ENCODE data around the gene IPPK. TPM values are rescaled to one million over a fixed set of nuclear protein-coding genes. Genes with fewer than 3 reads are reported as not detected.

The IPPK gene, protein sequence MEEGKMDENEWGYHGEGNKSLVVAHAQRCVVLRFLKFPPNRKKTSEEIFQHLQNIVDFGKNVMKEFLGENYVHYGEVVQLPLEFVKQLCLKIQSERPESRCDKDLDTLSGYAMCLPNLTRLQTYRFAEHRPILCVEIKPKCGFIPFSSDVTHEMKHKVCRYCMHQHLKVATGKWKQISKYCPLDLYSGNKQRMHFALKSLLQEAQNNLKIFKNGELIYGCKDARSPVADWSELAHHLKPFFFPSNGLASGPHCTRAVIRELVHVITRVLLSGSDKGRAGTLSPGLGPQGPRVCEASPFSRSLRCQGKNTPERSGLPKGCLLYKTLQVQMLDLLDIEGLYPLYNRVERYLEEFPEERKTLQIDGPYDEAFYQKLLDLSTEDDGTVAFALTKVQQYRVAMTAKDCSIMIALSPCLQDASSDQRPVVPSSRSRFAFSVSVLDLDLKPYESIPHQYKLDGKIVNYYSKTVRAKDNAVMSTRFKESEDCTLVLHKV
- 10 to 100 TPM; 10.8 to 11.0 TPM for total RNA-seq

DNA sequence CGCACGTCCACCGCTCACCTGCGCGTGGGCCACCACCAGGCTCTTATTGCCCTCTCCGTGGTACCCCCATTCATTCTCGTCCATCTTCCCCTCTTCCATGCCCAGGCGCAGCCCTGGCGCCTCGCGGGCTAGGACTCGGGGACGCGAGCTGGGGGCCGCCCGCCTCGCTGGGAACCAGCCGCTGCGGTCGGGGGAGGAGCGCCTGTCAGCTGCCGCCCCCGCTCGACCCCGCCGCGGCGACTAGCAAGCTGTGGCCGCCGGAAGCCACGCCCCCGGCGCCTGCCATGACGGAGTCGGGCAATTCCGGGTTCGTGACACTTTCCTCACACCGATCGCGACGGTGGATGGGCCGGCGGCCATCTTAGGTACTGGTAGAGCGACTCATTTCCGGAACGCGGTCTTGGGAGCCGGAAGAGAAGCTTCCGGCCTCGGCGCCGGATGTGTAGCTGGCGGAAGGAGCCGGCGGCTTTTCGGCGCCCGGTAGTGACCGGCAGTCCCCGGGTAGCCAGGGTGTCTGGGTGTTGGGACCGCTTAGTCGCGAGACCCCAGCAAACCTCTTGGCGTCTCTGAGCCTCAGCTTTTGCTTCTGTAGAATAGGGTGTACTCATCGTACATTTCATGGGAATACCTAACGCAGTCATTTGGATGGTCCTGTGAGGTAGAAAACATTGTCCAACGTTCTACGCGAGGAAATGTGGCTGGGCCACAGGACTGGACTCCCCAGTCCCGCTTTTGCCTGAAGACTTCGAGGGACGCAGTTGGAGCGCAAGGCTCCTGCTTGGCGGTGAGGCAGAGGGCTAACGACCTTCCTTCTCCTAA, at the start of gene IPPK:
Gene IPPK, minus strand, starts transcription at position 242 of the 819 bp plus-strand sequence. Its CDS starts 143 bp downstream, at position 99.
- ChIA-PET POLR2A (interaction anchor here (1.1 to 1.7 kb wide), 4 partner anchors 94 to 896 kb away, joined by 3 to 15 read pairs (median 7); partner anchors contain the start of genes BICD2, CENPP and NOL8), CTCF (interaction anchor here (0.7 to 1.8 kb wide), 9 partner anchors 37 to 532 kb away, joined by 3 to 10 read pairs (median 4); partner anchors contain the start of gene BICD2)
- peaks cover 35% of the 10 kb centered on the region for H3K4me1 Mint-ChIP-seq (ENCODE audit: low read depth)
- H3K4me3 Mint-ChIP-seq = peak within 1 kb of the TSS; percentile 95
- peaks cover 6% of the 10 kb centered on the region for H3K36me3 Mint-ChIP-seq
- DNase-seq = peak; percentile 99
- no peaks in the 10 kb centered on the region for H3K27me3 Mint-ChIP-seq
- intact Hi-C loops (cut with micrococcal nuclease) = loop anchor here (1.0 to 5.0 kb wide), 6 partner anchors 37 to 555 kb away; partner anchors contain the start of genes CENPP, NOL8, SPTLC1 and ZNF484
- H3K27ac Mint-ChIP-seq = peak within 1 kb of the TSS; percentile 85
- no peaks in the 10 kb centered on the region for H3K9me3 Mint-ChIP-seq

DNA sequence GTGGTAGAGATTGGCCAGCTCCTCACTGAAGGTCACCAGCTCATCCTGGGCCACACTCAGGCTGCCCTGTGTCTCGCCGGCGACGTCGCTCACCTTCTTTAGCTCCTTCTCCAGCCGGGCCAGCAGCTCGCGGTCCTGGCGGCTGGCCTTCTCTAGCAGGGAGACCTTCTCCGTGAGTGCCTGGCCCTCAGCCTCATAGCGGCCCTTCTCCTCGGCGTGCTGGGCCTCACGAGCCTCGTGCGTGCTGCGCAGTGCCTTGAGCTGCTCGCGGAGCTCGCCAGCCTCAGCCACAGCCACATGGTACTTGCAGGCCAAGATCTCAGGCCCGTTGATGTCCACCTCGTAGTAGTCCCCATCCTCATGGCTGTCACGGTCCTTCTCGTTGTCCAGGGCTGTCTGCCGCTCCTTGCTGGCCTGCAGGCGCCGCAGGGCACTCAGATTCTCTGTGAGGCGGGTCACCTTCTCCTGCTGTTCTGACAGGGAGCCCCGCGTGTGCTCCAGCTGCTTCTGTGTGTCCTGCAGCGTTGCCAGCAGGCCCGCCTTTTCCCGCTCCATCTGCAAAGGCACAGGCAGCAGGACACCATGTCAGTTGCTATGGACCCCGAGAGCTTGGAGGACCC, 49.2 kb upstream of the IPPK start:
- intact Hi-C loops (cut with micrococcal nuclease) = no loop called here
- Mint-ChIP-seq H3K9me3 (no peaks in the 10 kb centered on the region), H3K36me3 (peaks cover 29% of the 10 kb centered on the region), H3K27me3 (no peaks in the 10 kb centered on the region), H3K4me1 (ENCODE audit: low read depth) (peaks cover 2% of the 10 kb centered on the region), H3K4me3 (no peak overlapping the region), H3K27ac (no peak overlapping the region)
- ChIA-PET POLR2A (no interaction called here), CTCF (interaction anchor here (2.2 to 9.0 kb wide), 3 partner anchors 8 to 72 kb away, joined by 6 to 111 read pairs (median 9); no protein-coding TSS in a partner anchor)
- DNase-seq = no peak

DNA sequence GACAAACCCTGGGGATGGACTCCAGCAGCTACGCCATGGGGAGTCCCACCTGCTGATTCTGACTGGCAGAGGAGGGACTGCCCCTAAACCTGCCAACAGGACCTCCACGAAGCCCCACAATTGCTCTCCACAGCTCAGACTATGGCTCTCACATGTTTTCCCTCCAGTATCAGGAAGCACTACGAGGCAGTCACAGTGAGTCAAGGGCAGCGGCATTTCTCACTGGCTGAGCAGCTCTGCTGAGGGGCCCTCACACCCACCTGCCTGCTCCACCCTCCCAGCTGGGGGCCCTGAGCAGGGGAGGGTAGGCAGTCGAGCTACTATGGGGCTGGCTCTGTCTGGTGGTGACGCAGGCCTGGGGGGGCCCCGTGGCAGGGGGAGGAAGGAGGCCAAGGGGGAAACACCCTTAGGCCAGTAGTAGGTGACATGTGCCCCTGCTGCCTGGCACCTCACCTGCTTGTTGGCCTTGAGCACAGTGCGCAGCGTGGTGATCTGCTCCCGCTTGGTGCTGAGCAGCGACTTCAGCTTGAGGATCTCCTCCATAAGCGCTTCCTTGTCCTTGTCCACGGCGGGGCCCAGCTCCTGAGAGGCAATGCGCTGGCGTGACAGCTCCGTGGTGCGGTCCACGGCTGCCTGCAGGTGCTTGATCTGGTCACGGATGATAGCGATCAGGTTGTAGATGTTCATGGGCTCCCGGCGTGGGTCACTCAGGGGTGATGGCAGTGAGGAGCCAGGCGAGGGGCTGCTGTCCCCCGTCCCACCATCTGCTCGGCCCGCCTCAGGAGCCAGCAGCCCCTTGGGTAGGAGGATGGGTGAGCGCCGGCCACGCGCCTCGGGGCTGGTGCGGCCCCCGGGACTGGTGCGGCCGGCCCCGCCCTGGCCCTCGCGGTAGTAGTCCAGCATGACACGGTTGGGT, 48.4 kb upstream of the IPPK start:
- Mint-ChIP-seq H3K4me1 (ENCODE audit: low read depth) (peaks cover 2% of the 10 kb centered on the region), H3K4me3 (no peak overlapping the region), H3K27ac (no peak overlapping the region), H3K9me3 (no peaks in the 10 kb centered on the region), H3K27me3 (no peaks in the 10 kb centered on the region), H3K36me3 (peaks cover 29% of the 10 kb centered on the region)
- intact Hi-C loops (cut with micrococcal nuclease) = no loop called here
- ChIA-PET POLR2A (interaction anchor here (1.9 kb wide), 1 partner anchor 45 kb away, joined by 5 read pairs; no protein-coding TSS in a partner anchor), CTCF (interaction anchor here (0.6 to 9.0 kb wide), 11 partner anchors 8 to 73 kb away, joined by 3 to 111 read pairs (median 5); no protein-coding TSS in a partner anchor)
- DNase-seq = no peak

DNA sequence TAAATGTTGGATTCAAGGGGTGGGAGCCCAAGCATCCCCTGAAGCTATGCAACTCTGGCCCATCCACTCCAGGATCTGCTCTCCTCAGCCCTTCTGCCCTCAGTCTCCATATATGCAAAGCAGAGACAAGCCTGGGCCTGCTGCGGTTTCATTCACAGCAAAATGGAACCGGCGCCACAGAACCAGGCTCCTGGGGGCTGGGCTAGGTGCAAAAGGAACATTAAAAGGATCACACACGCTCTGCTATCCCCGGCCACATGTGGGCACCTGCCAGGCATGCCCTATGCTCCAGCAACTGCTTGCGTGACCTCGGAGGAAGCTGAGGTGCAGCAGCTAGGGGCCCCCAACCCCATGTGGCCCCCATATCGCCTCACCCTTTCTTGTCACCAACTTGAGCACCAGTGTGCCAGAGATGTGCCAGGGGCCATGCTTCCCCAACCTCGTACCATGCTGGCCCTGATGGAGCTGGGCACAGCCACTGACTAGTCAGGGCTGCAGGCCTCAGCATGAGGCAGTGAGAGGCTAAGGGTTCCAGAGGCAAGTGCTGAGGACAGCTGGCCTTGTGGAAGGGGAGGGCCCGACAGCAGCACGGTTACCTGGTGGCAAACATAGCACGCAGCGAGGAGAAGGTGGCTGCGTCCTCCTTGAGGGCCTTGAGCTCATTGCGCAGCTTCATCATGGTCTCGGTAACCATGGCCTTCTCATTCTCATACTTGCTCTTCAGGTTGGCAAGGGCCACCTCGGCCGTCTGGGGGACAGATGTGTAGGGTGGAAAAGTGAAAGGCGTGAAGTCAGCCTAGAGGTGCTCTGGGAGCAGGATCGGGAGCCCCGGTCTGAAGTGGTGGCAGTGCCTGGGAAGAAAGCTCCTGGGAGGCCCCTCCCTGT, 47.5 kb upstream of the IPPK start:
- H3K9me3 Mint-ChIP-seq = no peaks in the 10 kb centered on the region
- H3K27me3 Mint-ChIP-seq = no peaks in the 10 kb centered on the region
- peaks cover 33% of the 10 kb centered on the region for H3K36me3 Mint-ChIP-seq
- H3K4me1 Mint-ChIP-seq (ENCODE audit: low read depth) = peaks cover 8% of the 10 kb centered on the region
- H3K27ac Mint-ChIP-seq = no peak overlapping the region
- DNase-seq = no peak
- intact Hi-C loops (cut with micrococcal nuclease) = loop anchor here (2.0 kb wide), 1 partner anchor 47 kb away; the partner anchor contains the start of gene BICD2
- ChIA-PET CTCF (interaction anchor here (0.6 to 9.0 kb wide), 15 partner anchors 8 to 74 kb away, joined by 3 to 111 read pairs (median 4); no protein-coding TSS in a partner anchor), POLR2A (interaction anchor here (1.9 kb wide), 1 partner anchor 46 kb away, joined by 5 read pairs; no protein-coding TSS in a partner anchor)
- H3K4me3 Mint-ChIP-seq = no peak overlapping the region

DNA sequence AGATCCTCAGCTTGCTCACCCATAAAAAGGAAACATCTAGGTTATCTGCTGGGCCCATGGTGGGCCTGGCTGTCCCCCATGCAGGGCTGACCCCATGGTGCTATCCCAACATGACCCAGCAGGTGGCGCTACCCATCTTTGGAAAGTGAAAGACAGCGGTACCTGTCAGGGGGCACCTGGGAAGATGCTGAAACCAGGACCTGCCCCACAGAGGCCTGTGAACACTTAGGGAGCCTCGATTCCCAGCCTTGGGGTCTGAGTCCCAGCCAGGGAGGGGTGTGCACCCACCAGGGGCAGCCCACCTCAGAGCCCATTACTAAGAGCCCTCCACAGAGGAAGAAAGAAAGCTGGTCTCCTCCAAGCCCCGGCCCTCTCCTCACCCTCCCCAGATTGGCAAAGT, 46.6 kb upstream of the IPPK start:
- CTCF ChIA-PET = interaction anchor here (0.7 to 9.0 kb wide), 13 partner anchors 9 to 92 kb away, joined by 3 to 111 read pairs (median 4); partner anchors contain the start of gene BICD2
- POLR2A ChIA-PET = no interaction called here
- Mint-ChIP-seq H3K4me1 (ENCODE audit: low read depth) (peaks cover 15% of the 10 kb centered on the region), H3K27ac (no peak overlapping the region), H3K9me3 (no peaks in the 10 kb centered on the region), H3K4me3 (no peak overlapping the region), H3K36me3 (peaks cover 30% of the 10 kb centered on the region), H3K27me3 (no peaks in the 10 kb centered on the region)
- intact Hi-C loops (cut with micrococcal nuclease) = loop anchor here (1.0 to 2.0 kb wide), 2 partner anchors 48 to 74 kb away; partner anchors contain the start of gene BICD2
- DNase-seq = peak; percentile 85

DNA sequence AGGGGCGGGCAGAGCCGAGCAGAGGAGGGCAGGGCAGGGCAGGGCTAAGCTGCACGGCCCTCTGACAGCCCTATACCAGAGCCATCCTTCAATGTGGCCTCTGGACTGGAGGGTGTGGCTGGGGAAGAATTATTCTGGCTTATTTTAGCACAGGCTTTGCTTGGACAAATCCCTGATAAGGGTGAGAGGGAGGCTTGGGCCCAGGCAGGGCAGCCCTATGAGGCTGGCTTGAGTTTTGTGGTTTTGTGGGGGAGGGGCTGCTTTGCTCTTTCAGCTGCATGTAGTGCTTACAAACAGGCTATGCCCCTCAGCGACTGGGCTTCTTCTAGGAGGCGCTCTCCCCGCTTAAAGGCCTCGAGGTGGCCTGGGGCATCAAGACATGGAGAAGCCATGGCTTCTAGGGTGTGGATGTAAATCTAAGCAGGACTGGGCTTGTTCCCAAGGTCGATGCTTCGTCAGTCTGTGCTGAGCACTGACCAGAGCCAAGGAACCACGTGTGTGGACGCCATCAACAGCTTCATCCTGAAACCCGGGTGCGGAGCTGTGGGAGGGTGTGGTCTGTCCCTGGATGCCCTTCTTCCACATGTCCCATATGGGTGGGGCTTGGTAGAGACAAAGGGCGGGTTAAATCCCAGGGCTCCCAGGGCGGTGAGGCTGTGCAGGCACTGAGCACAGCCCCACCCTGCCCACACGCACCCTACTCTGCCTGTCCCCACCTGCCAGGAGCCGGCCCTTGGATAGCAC, 45.7 kb upstream of the IPPK start:
- Mint-ChIP-seq H3K4me3 (no peak overlapping the region), H3K9me3 (no peaks in the 10 kb centered on the region), H3K4me1 (ENCODE audit: low read depth) (peaks cover 22% of the 10 kb centered on the region), H3K36me3 (peaks cover 33% of the 10 kb centered on the region), H3K27ac (no peak overlapping the region), H3K27me3 (no peaks in the 10 kb centered on the region)
- ChIA-PET CTCF (interaction anchor here (1.0 to 9.0 kb wide), 10 partner anchors 8 to 575 kb away, joined by 3 to 111 read pairs (median 4); partner anchors contain the start of gene BICD2), POLR2A (no interaction called here)
- DNase-seq = no peak
- intact Hi-C loops (cut with micrococcal nuclease) = loop anchor here (1.0 to 2.0 kb wide), 2 partner anchors 49 to 75 kb away; partner anchors contain the start of gene BICD2

DNA sequence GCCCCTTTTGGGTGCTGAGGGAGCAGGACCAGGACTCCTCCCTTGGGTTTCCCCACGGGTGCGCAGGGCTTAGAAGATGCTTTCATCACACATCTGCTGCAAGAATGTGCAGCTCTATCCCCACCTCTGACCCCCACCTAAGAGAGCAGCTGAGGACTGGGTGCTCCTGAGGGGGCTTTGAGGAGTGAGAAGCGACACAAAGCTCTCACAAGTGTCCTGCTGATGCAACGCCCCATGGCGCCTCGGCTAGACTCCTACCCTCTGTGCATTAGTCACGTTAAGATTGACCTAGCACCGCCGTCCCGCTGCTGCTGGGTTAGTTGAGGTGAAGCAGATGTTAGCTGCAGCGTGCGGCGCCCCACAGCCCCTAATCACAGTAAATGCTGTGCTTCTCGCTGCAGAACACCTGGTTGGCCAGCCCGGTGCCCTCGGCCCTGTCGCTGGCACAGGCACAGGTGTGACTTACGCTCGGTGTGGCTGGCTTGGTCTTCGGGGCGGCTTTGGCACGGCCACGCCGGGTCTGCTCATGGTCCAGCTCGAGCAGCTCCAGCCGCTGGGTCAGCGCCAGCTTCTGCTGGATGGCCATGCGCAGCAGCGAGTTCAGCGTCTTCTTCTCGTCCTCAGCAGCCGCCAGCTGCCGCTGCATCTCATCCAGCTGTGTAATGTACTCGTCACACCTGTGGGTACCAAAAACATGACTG, 45.0 kb upstream of the IPPK start:
- Mint-ChIP-seq H3K4me1 (ENCODE audit: low read depth) (peaks cover 22% of the 10 kb centered on the region), H3K27me3 (no peaks in the 10 kb centered on the region), H3K27ac (no peak overlapping the region), H3K36me3 (peaks cover 26% of the 10 kb centered on the region), H3K9me3 (no peaks in the 10 kb centered on the region), H3K4me3 (no peak overlapping the region)
- POLR2A ChIA-PET = no interaction called here
- CTCF ChIA-PET = interaction anchor here (1.4 to 9.0 kb wide), 3 partner anchors 19 to 575 kb away, joined by 3 to 111 read pairs (median 17); no protein-coding TSS in a partner anchor
- no peak for DNase-seq
- intact Hi-C loops (cut with micrococcal nuclease) = no loop called here

DNA sequence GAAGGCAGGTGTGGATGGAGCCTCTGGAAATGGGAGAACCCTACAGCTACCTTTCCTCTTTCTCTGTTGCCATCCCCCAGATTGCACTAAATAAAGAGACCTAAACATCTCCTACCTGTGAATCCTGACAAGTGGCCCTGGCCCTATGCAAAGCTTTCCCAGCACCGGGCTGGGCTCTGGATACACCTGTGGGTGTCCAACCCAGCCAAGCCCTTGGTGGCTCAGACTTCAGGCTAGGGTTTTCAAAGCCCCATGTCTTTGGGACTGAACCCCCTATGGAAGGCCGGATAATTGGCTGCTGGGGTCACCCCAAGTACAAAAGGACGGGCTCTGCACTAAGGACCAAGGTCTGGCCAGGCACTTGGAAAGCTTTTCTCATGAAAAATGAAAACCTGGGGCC, 44.1 kb upstream of the IPPK start:
- H3K27me3 Mint-ChIP-seq = no peaks in the 10 kb centered on the region
- H3K36me3 Mint-ChIP-seq = peaks cover 22% of the 10 kb centered on the region
- no peak overlapping the region for H3K4me3 Mint-ChIP-seq
- POLR2A ChIA-PET = no interaction called here
- no peaks in the 10 kb centered on the region for H3K9me3 Mint-ChIP-seq
- H3K4me1 Mint-ChIP-seq (ENCODE audit: low read depth) = peaks cover 22% of the 10 kb centered on the region
- intact Hi-C loops (cut with micrococcal nuclease) = no loop called here
- no peak overlapping the region for H3K27ac Mint-ChIP-seq
- DNase-seq = no peak
- CTCF ChIA-PET = interaction anchor here (1.2 to 9.0 kb wide), 2 partner anchors 77 to 574 kb away, joined by 5 to 111 read pairs; no protein-coding TSS in a partner anchor

DNA sequence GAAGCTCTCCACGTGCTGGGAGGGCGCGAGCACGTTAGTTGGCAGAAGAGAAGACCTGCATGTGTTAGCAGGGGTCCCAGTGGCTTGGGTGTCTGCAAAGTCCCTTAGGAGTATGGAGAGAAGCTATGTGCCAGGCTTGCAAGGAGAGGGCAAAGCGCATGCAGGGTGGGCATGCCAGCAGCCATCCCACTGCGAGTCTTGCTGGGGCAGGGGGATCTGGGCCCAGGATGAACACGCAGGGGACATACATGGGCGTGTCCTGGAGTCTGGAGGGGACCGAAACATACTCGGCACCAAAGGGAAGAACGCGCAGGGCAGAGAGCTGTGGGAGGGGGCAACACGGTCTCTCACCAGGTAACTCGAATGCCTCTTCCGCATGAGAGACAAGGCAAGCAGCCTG, 43.6 kb upstream of the IPPK start:
- Mint-ChIP-seq H3K27me3 (no peaks in the 10 kb centered on the region), H3K9me3 (no peaks in the 10 kb centered on the region), H3K4me3 (no peak overlapping the region), H3K36me3 (peaks cover 22% of the 10 kb centered on the region), H3K4me1 (ENCODE audit: low read depth) (peaks cover 22% of the 10 kb centered on the region), H3K27ac (no peak overlapping the region)
- ChIA-PET POLR2A (no interaction called here), CTCF (interaction anchor here (1.2 to 9.0 kb wide), 2 partner anchors 78 to 573 kb away, joined by 5 to 111 read pairs; no protein-coding TSS in a partner anchor)
- no peak for DNase-seq
- intact Hi-C loops (cut with micrococcal nuclease) = no loop called here
